Epidermal melanocyte (primary cell): ENCODE results near the gene WASF3.

Experiments
- DNase-seq: peaks from one replicate; pipeline ENCODE4 v3.0.0; 2011; ENCODE audit warnings: low spot score; ENCODE audit not compliant: insufficient read length

The WASF3 gene

DNA sequence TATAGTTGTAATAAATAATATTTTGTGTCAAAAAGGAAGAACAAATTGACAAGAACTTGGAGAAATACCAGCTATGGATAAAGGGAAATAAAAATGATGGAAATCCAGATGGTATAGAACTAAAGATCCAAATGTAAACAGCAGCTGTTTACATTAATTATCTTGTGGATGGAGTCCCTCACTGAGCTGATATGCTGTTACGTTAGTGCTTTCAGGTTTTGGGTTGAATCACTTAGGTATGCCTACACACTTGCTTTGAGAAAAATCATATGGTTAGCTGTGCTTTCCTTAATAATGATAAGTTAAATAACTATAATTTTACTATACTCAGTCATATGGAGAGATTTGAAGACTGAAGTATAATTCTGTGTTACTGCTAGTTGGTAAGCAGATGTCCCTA, 27.7 kb downstream of the WASF3 start:
- no peak for DNase-seq

- no peak for DNase-seq
These were observed 29.8 kb downstream of the WASF3 start for GRCh38 chr13:26587251-26587650.

DNA sequence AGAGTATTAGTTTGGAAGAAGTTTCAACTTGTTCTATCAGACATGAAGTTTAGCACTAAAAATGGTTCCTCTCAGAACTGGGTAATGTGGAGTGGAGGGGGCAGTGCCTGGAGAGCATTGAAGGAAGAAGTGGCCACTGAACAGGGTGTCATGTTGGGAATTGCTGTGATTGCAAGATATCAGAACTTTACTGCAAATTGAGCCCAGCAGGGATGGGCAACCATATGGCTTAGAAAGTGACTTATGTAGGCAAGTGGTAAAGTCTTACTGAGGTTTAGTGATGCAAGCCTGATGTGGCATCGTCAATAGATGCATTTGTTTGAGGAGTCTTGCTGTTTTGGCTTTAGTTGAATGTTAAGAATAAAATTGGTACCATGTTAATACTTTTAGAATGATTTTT, 31.7 kb downstream of the WASF3 start:
- no peak for DNase-seq

DNA sequence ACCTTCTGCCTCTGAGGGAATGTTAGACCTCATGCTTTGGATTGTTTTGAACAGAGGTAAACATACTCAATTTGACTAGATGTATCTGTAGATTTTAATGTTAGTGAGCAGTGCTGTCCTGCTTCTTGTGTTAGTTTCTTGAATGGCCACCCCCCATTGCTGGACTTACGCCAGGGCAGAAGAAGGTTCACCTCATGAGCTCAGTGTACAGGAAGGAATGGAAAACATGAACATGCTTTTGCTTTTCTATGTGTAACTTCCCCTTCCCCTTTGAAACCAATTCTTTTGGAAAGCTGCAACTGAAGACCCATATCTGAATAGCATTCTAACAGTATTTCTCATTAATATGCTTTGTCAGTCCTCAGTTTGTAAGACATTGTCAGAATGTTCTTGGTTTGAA, 32.3 kb downstream of the WASF3 start:
- DNase-seq = no peak

GRCh38 chr13:26590379-26590778, 32.9 kb downstream of the WASF3 start:
- DNase-seq = no peak

DNA sequence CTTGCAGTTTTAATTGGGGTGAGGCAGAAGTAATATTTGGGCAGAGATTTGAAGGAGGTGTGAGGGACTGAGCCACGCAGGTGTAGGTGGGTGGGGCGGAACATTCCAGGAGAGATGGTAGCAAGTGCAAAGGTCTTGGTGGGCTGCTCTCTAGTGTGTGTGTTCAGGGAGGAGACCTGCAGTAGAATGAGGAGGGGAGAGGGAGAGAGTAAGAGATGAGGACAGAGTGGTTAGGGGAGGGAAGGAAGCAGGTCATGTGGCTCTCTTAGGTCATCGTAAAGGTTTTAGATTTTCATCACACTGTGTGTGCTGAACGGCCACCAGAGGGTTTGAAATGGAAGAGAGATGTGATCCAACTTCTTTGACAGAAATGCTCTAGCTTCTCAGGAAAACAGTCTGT, 33.5 kb downstream of the WASF3 start:
- no peak for DNase-seq

DNA sequence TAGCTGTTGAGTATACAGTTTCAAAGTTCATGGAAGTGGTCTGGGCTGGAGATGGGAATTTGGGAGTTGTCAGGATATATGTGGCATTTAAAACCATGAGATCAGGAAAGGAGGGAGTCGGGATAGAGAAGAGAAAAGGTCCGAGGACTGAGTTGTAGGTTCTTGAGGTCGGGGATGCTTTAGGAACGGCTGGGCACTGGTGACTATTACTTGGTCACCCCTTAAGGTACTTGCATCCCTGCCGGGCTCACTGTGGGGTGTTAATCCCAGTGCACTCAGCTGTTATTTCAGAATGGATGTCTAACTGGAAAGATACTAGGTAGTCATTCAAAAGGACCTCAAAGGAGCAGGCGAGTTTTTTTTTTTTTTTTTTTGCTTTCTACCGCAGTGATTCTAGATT, 34.2 kb downstream of the WASF3 start:
- no peak for DNase-seq

- no peak for DNase-seq
These were observed 36.2 kb downstream of the WASF3 start for GRCh38 chr13:26593661-26594060.

DNA sequence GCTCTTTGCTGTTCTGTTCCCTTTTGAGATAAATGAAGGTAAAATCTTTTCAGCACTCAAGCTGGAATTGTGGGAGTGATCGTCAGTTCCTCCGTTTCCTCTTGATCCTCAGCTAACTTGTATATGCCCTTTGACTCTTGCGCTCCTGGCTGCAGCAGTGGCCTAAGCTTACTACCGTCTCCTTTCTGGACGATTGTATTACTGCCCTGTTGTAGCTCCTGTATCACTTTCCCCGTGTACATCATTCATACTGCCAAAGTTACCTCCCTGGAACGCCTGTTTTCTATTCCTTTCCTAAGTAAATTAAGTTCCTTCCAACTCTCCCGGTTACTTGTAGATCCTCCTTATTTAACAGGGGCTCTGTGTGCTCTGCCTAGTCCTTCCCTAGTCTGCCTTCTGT, 36.9 kb downstream of the WASF3 start:
- DNase-seq = no peak

DNA sequence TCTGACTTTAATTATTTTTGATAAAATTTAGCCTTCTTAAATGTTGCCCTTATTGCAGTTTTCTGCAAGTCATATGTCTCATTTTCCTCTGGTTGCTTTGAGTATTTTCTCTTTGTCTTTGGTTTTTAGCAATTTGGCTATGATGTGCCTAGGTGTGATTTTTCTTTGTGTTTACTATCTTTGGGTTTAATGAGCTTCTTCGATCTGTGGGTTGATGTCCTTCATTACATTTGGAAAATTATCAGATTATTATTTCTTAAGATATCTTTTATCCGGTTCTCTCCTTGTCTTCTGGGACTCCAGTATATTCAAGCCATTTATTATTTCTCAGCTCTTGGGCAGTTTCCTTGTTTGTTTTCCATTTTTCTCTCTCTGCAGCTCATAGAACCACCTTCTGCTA, 39.0 kb downstream of the WASF3 start:
- no peak for DNase-seq

DNA sequence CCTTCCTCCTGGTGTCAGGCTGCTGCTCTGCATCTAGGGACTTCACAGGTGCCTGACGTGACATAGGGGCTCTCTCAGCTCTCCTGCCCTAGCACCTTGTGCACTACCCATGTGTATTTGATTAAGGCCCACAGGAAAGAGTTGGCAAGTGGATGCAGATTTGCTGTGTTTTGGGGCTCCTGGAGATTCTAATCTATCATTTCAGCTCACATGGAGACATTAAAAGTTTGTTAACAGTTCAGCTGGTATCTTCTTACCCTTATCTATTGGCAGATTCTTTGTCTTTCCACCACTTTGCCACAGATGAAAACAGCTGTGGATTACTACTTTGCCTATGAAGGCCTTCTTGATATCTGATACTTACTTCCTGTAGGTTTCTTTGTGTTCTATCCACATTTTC, 41.9 kb downstream of the WASF3 start:
- DNase-seq = no peak

- no peak for DNase-seq
These were observed 42.4 kb downstream of the WASF3 start for GRCh38 chr13:26599860-26600259.

- no peak for DNase-seq
These were observed 42.9 kb downstream of the WASF3 start for GRCh38 chr13:26600343-26600742.

DNA sequence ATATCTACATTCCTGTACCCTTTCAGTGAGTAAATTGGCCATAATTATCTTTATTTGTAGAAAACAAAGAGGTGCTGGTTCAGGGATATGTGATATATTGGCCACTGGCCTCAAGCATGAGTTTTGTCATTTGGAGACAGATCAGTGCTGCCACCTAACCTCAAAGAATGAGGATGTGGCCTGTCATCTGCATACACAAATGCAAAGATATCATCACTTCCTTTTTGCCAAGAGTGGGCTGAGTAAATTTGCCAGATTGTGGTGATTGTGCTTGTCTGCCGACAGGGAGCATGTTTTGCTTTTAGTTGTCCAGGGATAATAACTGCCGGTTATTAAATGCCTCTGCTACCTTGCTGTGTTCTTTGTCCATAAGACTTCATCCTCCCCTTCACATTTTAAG, 44.2 kb downstream of the WASF3 start:
- DNase-seq = no peak

GRCh38 chr13:26602783-26603182, 45.3 kb downstream of the WASF3 start:
- DNase-seq = no peak

- no peak for DNase-seq
These were observed 47.5 kb downstream of the WASF3 start for GRCh38 chr13:26604784-26605545.

GRCh38 chr13:26605845-26606244, 48.4 kb downstream of the WASF3 start:
- no peak for DNase-seq

- no peak for DNase-seq
These were observed 49.1 kb downstream of the WASF3 start for GRCh38 chr13:26606631-26607030.

DNA sequence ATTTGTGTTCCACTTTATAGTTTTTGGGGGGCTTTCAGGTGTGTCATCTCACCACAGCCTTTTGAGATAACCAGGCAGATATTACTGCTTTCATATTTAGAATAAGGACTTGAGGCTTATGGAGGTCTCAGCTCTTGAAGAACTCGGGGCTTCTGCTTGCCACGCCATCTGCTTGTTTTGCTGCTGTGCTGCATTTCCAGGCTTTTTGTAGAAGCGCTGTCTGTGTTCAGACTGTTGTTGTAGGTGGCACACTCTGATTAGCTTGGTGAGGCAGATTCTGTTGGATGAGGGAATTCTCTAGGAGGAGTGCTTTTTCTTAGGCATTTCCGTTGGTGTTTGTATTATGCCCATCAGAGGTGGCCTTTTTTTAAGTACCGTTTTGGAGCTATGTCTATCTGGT, 57.2 kb downstream of the WASF3 start:
- DNase-seq = no peak

GRCh38 chr13:26616126-26616525, 58.6 kb downstream of the WASF3 start:
- no peak for DNase-seq

GRCh38 chr13:26618726-26619125, 61.2 kb downstream of the WASF3 start:
- no peak for DNase-seq

DNA sequence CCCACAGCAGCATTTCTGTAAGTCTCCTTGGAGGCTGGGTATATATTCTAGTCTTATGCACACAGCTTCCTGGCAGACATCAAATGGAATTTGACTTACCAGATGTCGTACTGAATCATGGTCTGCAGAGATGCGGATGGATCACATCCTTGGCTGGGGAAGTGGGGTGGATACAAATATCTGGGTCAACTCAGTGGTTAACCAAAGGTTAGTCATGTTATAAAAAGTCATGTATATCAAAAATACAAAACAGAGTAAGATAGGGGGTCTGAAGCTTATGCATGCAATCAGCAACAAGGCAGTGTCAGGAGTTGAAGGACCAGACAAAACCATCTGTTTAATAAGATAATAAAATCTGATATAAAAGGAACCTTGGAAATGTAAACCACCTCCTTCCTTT, 61.9 kb downstream of the WASF3 start:
- DNase-seq = no peak

- DNase-seq = no peak
These were observed 64.4 kb downstream of the WASF3 start for GRCh38 chr13:26621731-26622401.
